H9 (cell line): Measurements from ENCODE around the gene SNN. TPM values are rescaled to one million over a fixed set of nuclear protein-coding genes. Genes with fewer than 3 reads are reported as not detected.

Source experiments
- DNase-seq: peaks from one replicate; pipeline ENCODE4 v3.0.0-alpha.2; 2017
- H2AFZ ChIP-seq: one replicate; pipeline ENCODE4 v1.6.1; 2013; ENCODE audit warnings: mild to moderate bottlenecking, low read length, control low read depth, moderate library complexity
- H2AK5ac ChIP-seq: 2 replicates; pipeline ENCODE4 v1.6.1; 2013; ENCODE audit warnings: low read length, control low read depth, mixed read lengths; ENCODE audit not compliant: insufficient read length
- H2BK120ac ChIP-seq: one replicate; pipeline ENCODE4 v1.6.1; 2013; ENCODE audit warnings: low read depth, mild to moderate bottlenecking, low read length, control low read depth, inconsistent platforms; ENCODE audit not compliant: poor library complexity, severe bottlenecking
- H2BK12ac ChIP-seq: 2 replicates; pipeline ENCODE4 v1.6.1; 2013; ENCODE audit warnings: low read length, control low read depth, mixed read lengths, low read depth; ENCODE audit not compliant: insufficient read length
- H2BK15ac ChIP-seq: 2 replicates; pipeline ENCODE4 v1.6.1; 2013; ENCODE audit warnings: low read depth, low read length, control low read depth
- H2BK20ac ChIP-seq: one replicate; pipeline ENCODE4 v1.6.1; 2013; ENCODE audit warnings: low read depth, mild to moderate bottlenecking, low read length, control low read depth, inconsistent platforms; ENCODE audit not compliant: poor library complexity, severe bottlenecking
- H2BK5ac ChIP-seq: 2 replicates; pipeline ENCODE4 v1.6.1; 2013; ENCODE audit warnings: low read length, control low read depth, mixed read lengths; ENCODE audit not compliant: insufficient read length
- H3K14ac ChIP-seq: 2 replicates; pipeline ENCODE4 v1.6.1; 2013; ENCODE audit warnings: low read length, control low read depth; ENCODE audit not compliant: insufficient read depth
- H3K18ac ChIP-seq: 2 replicates; pipeline ENCODE4 v1.6.1; 2013; ENCODE audit warnings: low read depth, mild to moderate bottlenecking, mixed read lengths, low read length, control low read depth; ENCODE audit not compliant: insufficient read length
- H3K23ac ChIP-seq: 2 replicates; pipeline ENCODE4 v1.6.1; 2013; ENCODE audit warnings: low read length, control low read depth, mixed read lengths, low read depth; ENCODE audit not compliant: insufficient read length
- H3K23me2 ChIP-seq: 2 replicates; pipeline ENCODE4 v1.6.1; 2013; ENCODE audit warnings: low read depth, mild to moderate bottlenecking, mixed read lengths, low read length, control low read depth; ENCODE audit not compliant: insufficient read length, poor library complexity, severe bottlenecking
- H3K27ac ChIP-seq: 2 replicates; pipeline ENCODE4 v1.5.1; 2013; ENCODE audit warnings: low read length, control low read depth, mixed read lengths, low read depth; ENCODE audit not compliant: insufficient read length
- H3K27me3 ChIP-seq: 2 replicates; pipeline ENCODE4 v1.6.1; 2013; ENCODE audit warnings: low read length, control low read depth, inconsistent platforms; ENCODE audit not compliant: insufficient read depth
- H3K4ac ChIP-seq: 2 replicates; pipeline ENCODE4 v1.6.1; 2013; ENCODE audit warnings: low read depth, mild to moderate bottlenecking, control low read depth, inconsistent platforms, low read length, moderate library complexity
- H3K4me1 ChIP-seq: 2 replicates; pipeline ENCODE4 v1.6.1; 2013; ENCODE audit warnings: low read length, control low read depth, inconsistent platforms; ENCODE audit not compliant: insufficient read depth
- H3K4me2 ChIP-seq: 2 replicates; pipeline ENCODE4 v1.6.1; 2013; ENCODE audit warnings: low read length, control low read depth, mixed read lengths; ENCODE audit not compliant: insufficient read length, insufficient read depth
- H3K56ac ChIP-seq: 2 replicates; pipeline ENCODE4 v1.6.1; 2013; ENCODE audit warnings: low read depth, mild to moderate bottlenecking, mixed read lengths, low read length, control low read depth; ENCODE audit not compliant: insufficient read length
- H3K79me1 ChIP-seq: 2 replicates; pipeline ENCODE4 v1.6.1; 2013; ENCODE audit warnings: low read depth, mild to moderate bottlenecking, moderate library complexity, low read length, control low read depth, inconsistent platforms; ENCODE audit not compliant: insufficient read depth, poor library complexity, severe bottlenecking
- H3K79me2 ChIP-seq: 2 replicates; pipeline ENCODE4 v1.6.1; 2013; ENCODE audit warnings: low read length, control low read depth, inconsistent platforms; ENCODE audit not compliant: insufficient read depth
- H3K9ac ChIP-seq: 2 replicates; pipeline ENCODE4 v1.6.1; 2013; ENCODE audit warnings: low read length, control low read depth, mixed read lengths; ENCODE audit not compliant: insufficient read length; ENCODE audit errors: extremely low read depth
- H3K9me3 ChIP-seq: one replicate; pipeline ENCODE4 v1.6.1; 2013; ENCODE audit warnings: low read depth, low read length, inconsistent platforms; ENCODE audit not compliant: control insufficient read depth
- H3T11ph ChIP-seq: one replicate; pipeline ENCODE4 v1.6.1; 2013; ENCODE audit warnings: mild to moderate bottlenecking, low read length, control low read depth, inconsistent platforms
- H4K20me1 ChIP-seq: one replicate; pipeline ENCODE4 v1.6.1; 2013; ENCODE audit not compliant: control insufficient read depth, insufficient read length, insufficient read depth
- H4K5ac ChIP-seq: 2 replicates; pipeline ENCODE4 v1.6.1; 2013; ENCODE audit warnings: low read depth, mild to moderate bottlenecking, mixed read lengths, low read length, control low read depth; ENCODE audit not compliant: insufficient read length
- H4K8ac ChIP-seq: replicated peaks from 2 replicates; pipeline ENCODE4 v1.6.1; 2013; ENCODE audit warnings: low read length, control low read depth, mixed read lengths, low read depth; ENCODE audit not compliant: insufficient read length
- H4K91ac ChIP-seq: 2 replicates; pipeline ENCODE4 v1.6.1; 2013; ENCODE audit warnings: low read depth, mild to moderate bottlenecking, moderate library complexity, mixed read lengths, low read length, control low read depth; ENCODE audit not compliant: insufficient read length
- H3K27ac Mint-ChIP-seq, 3 experiments: 2 replicates in 2 of 3; 3 replicates in 1 of 3; pipeline ENCODE4 v1.8.0; 2020 to 2021; ENCODE audit warnings: mixed read lengths in 3 of 3, mild to moderate bottlenecking in 1 of 3, moderate library complexity in 1 of 3
- H3K27me3 Mint-ChIP-seq: 2 replicates; pipeline ENCODE4 v1.8.0; 2021; ENCODE audit warnings: low read depth, mild to moderate bottlenecking, moderate library complexity, mixed read lengths
- H3K36me3 Mint-ChIP-seq, 3 experiments: 2 replicates in 2 of 3; 3 replicates in 1 of 3; pipeline ENCODE4 v1.8.0; 2020 to 2021; ENCODE audit warnings: low read depth in 3 of 3, mixed read lengths in 3 of 3; ENCODE audit not compliant: insufficient read depth in 1 of 3
- H3K4me1 Mint-ChIP-seq, 2 experiments: 2 replicates each; pipeline ENCODE4 v1.8.0; 2020; ENCODE audit warnings: mixed read lengths in 2 of 2
- H3K4me3 Mint-ChIP-seq, 2 experiments: 2 replicates in 1 of 2; 3 replicates in 1 of 2; pipeline ENCODE4 v1.8.0; 2020 to 2021; ENCODE audit warnings: mild to moderate bottlenecking in 2 of 2, mixed read lengths in 2 of 2, moderate library complexity in 1 of 2
- H3K9me3 Mint-ChIP-seq, 2 experiments: 2 replicates in 1 of 2; 3 replicates in 1 of 2; pipeline ENCODE4 v1.8.0; 2020; ENCODE audit warnings: mild to moderate bottlenecking in 2 of 2, mixed read lengths in 2 of 2, moderate library complexity in 1 of 2
- CTCF ChIP-seq: fragments of 200-600 bp; sonication (generic); conservative IDR thresholded peaks from 3 replicates; pipeline ENCODE4 v1.8.0; 2021; ENCODE audit warnings: antibody characterized with exemption, mild to moderate bottlenecking
- WGBS: extraction: QIAGEN DNeasy Blood & Tissue Kit; methylation state at CpG from one replicate; pipeline ENCODE4 v1.1.7; 2013; ENCODE audit warnings: missing lambda C conversion rate, low lambda C conversion rate, mixed read lengths; ENCODE audit not compliant: insufficient read length; ENCODE audit errors: extremely low coverage; 5-methylcytosine and 5-hydroxymethylcytosine counted together
- total RNA-seq: library from RNA; stranded (reverse); gene quantifications from 2 replicates; pipeline ENCODE4 v1.2.1, GENCODE V29; 2021

The SNN gene
- total RNA-seq, 1 experiment from 2014 or later, result 44.2 TPM

- peak overlapping the region in 1 of 3 experiments; percentile 57; a peak in 1 of 7 replicates for H3K27ac Mint-ChIP-seq
- H3K56ac ChIP-seq, result no peak overlapping the region
- H3K4me1 ChIP-seq, result no peaks in the 10 kb centered on the region
- H4K20me1 ChIP-seq, result no peaks in the 10 kb centered on the region
- no peak overlapping the region for H2AK5ac ChIP-seq
- no peak overlapping the region for H2BK120ac ChIP-seq
- H4K5ac ChIP-seq, result no peak overlapping the region
- no peak overlapping the region for H3K18ac ChIP-seq
- H3K27ac ChIP-seq, result no peak overlapping the region
- H3K4me1 Mint-ChIP-seq, result no peaks in the 10 kb centered on the region
- H3K27me3 ChIP-seq, result no peaks in the 10 kb centered on the region
- no peaks in the 10 kb centered on the region for H3K9me3 ChIP-seq
- no peak overlapping the region for H2AFZ ChIP-seq
- H3K23ac ChIP-seq, result no peak overlapping the region
- no CpG with 5 or more reads among the region's 4 CpGs for WGBS
- H3K79me1 ChIP-seq, result no peaks in the 10 kb centered on the region
- no peak overlapping the region for H3K9ac ChIP-seq
- no peak overlapping the region for H4K8ac ChIP-seq
- peaks cover 0 to 19% (median 9%) of the 10 kb centered on the region in 3 experiments; a peak in 5 of 7 replicates for H3K36me3 Mint-ChIP-seq
- H3T11ph ChIP-seq, result no peak overlapping the region
- no peak overlapping the region for H4K91ac ChIP-seq
- H3K9me3 Mint-ChIP-seq, result no peaks in the 10 kb centered on the region
- no peak overlapping the region for H2BK12ac ChIP-seq
- no peak overlapping the region for H2BK5ac ChIP-seq
- H3K4me3 Mint-ChIP-seq, result no peak overlapping the region
- H2BK15ac ChIP-seq, result no peak overlapping the region
- H3K4ac ChIP-seq, result no peak overlapping the region
- H3K79me2 ChIP-seq, result no peaks in the 10 kb centered on the region
- H3K14ac ChIP-seq, result no peak overlapping the region
- H2BK20ac ChIP-seq, result no peak overlapping the region
- DNase-seq, result no peak
- TF ChIP-seq CTCF, result no peak
- H3K27me3 Mint-ChIP-seq, result no peaks in the 10 kb centered on the region
- no peak overlapping the region for H3K4me2 ChIP-seq
- H3K23me2 ChIP-seq, result no peaks in the 10 kb centered on the region
Measured at GRCh38 chr16:11711662-11712061, 43.4 kb downstream of the SNN start.
